PFSK-1 (cell line): Measurements from ENCODE around the gene BAAT.

Source experiments
- FOXP2 ChIP-seq: optimal IDR thresholded peaks from 2 replicates; pipeline ENCODE3; 2011; ENCODE audit warnings: borderline replicate concordance, control low read depth, inconsistent platforms; ENCODE audit not compliant: insufficient read depth; ENCODE audit errors: extremely low read length, extremely low read depth
- POLR2AphosphoS5 ChIP-seq: IDR thresholded peaks from 2 replicates; pipeline ENCODE4 v1.6.1; 2012; ENCODE audit warnings: low read depth, mild to moderate bottlenecking, control low read depth, low read length, moderate library complexity
- SIN3A ChIP-seq: IDR thresholded peaks from 2 replicates; pipeline ENCODE4 v1.6.1; 2012; ENCODE audit warnings: mild to moderate bottlenecking, low read length, moderate library complexity, borderline replicate concordance; ENCODE audit not compliant: insufficient read depth
- TAF1 ChIP-seq: IDR thresholded peaks from 2 replicates; pipeline ENCODE4 v1.6.1; 2012; ENCODE audit warnings: low read length, control low read depth, borderline replicate concordance; ENCODE audit not compliant: insufficient read depth
- TF ChIP-seq, protein P1 (sequence below), 2 experiments: IDR thresholded peaks; 2 replicates each; pipeline versions ENCODE4 v1.6.1 to v1.8.0; 2011 to 2012; ENCODE audit warnings: low read depth in 2 of 2, low read length in 2 of 2, control low read depth in 1 of 2, inconsistent platforms in 1 of 2, mild to moderate bottlenecking in 1 of 2, moderate library complexity in 1 of 2; ENCODE audit not compliant: insufficient read depth in 1 of 2

Gene BAAT

DNA sequence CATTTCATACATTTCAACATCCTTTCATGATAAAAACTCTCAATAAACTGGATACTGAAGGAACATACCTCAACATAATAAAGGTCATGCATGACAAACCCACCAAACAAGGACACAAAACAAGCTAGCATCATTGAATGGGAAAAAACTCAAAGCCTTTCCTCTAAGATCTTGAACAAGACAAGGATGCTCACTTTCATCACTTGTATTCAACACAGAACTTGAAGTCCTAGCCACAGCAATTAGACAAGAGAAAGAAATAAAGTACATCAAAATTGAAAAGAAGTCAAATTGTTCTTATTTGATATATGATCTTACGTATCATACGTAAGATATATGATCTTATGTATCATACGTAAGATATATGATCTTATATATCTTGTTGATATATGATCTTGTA, 8.3 kb upstream of the BAAT start:
- TF ChIP-seq SIN3A: no peak
- no peak for TF ChIP-seq FOXP2
- no peak for TF ChIP-seq TAF1
- TF ChIP-seq POLR2AphosphoS5: no peak
- TF ChIP-seq, protein P1, sequence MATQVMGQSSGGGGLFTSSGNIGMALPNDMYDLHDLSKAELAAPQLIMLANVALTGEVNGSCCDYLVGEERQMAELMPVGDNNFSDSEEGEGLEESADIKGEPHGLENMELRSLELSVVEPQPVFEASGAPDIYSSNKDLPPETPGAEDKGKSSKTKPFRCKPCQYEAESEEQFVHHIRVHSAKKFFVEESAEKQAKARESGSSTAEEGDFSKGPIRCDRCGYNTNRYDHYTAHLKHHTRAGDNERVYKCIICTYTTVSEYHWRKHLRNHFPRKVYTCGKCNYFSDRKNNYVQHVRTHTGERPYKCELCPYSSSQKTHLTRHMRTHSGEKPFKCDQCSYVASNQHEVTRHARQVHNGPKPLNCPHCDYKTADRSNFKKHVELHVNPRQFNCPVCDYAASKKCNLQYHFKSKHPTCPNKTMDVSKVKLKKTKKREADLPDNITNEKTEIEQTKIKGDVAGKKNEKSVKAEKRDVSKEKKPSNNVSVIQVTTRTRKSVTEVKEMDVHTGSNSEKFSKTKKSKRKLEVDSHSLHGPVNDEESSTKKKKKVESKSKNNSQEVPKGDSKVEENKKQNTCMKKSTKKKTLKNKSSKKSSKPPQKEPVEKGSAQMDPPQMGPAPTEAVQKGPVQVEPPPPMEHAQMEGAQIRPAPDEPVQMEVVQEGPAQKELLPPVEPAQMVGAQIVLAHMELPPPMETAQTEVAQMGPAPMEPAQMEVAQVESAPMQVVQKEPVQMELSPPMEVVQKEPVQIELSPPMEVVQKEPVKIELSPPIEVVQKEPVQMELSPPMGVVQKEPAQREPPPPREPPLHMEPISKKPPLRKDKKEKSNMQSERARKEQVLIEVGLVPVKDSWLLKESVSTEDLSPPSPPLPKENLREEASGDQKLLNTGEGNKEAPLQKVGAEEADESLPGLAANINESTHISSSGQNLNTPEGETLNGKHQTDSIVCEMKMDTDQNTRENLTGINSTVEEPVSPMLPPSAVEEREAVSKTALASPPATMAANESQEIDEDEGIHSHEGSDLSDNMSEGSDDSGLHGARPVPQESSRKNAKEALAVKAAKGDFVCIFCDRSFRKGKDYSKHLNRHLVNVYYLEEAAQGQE (IDR thresholded peaks at IDR 0.05; ENCODE audit: insufficient read depth in 1 of 2, low read depth in 2 of 2, low read length in 2 of 2): no peak

DNA sequence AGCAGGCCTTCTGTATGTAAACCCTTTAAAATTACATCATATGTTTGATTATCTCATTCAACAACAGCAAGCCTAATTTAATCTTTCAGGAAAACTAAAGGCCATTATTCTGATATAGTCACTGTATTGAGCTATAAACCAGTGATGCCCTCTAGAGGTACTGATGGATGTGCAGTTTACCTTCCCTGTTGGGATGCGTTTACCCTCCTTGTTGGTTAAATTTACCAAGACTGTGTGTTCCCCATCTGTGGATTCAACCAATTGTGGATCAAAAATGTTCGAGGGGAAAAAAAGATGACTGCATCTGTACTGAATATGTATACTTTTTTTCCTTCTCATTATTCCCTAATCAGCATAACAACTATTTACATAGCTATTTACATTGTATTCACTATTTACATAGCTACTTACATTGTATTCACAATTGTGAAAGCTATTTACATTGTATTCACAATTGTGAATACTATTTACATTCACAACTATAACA, 3.7 kb upstream of the BAAT start:
- no peak for TF ChIP-seq SIN3A
- TF ChIP-seq TAF1: no peak
- TF ChIP-seq POLR2AphosphoS5: no peak
- TF ChIP-seq FOXP2: no peak
- TF ChIP-seq, protein P1 (IDR thresholded peaks at IDR 0.05; ENCODE audit: insufficient read depth in 1 of 2, low read depth in 2 of 2, low read length in 2 of 2): no peak

DNA sequence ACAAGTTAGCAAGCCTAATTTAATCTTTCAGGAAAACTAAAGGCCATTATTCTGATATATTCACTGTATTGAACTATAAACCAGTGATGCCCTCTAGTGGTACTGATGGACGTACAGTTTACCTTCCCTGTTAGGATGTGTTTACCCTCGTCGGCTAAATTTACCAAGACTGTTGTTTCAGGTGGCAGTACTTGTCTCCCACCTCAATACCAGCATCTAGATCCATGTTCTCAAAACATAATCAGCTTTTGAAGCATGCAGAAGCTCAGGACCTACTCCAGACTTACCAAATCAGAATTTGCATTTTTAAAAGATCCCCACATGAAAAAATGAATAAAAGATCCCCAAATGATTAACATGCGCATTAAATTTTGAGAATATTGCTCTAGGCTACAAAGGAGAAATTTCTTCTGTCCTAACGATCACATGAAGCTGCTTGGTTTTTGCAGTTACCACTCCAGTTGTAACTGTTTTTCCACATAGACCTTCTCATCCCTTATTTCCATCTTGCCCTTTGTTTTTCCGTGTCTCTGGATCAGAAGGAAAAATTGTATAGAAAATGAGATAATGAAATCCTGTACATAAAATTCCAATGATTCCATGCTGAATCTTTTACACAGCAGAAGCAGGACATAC, 3.2 kb upstream of the BAAT start:
- TF ChIP-seq POLR2AphosphoS5 (no peak), FOXP2 (no peak), SIN3A (no peak), TAF1 (no peak)
- TF ChIP-seq, protein P1 (IDR thresholded peaks at IDR 0.05; ENCODE audit: insufficient read depth in 1 of 2, low read depth in 2 of 2, low read length in 2 of 2): no peak

DNA sequence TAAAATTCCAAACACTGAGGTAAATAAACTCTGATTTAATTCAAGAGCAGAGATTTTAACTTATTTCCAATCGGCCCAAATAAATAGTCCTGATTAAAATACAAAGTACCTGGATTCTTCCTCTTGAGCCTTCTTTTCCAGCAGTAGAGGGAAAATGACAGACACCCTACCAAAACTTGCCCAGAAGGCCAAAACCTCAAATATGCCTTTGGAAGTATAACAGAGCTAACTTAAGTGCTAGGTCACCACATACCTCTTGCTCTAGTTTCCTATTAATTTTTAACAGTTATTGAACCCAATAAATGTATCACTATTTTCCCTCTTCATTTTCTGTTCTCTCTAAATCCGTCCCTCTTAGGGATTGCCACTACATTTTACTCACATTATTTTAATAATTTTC, 1.4 kb downstream of the BAAT start:
- TF ChIP-seq POLR2AphosphoS5 (no peak), SIN3A (no peak), FOXP2 (no peak), TAF1 (no peak)
- TF ChIP-seq, protein P1 (IDR thresholded peaks at IDR 0.05; ENCODE audit: insufficient read depth in 1 of 2, low read depth in 2 of 2, low read length in 2 of 2): no peak
